ENCODE data around the gene LRRC38.

The LRRC38 gene

DNA sequence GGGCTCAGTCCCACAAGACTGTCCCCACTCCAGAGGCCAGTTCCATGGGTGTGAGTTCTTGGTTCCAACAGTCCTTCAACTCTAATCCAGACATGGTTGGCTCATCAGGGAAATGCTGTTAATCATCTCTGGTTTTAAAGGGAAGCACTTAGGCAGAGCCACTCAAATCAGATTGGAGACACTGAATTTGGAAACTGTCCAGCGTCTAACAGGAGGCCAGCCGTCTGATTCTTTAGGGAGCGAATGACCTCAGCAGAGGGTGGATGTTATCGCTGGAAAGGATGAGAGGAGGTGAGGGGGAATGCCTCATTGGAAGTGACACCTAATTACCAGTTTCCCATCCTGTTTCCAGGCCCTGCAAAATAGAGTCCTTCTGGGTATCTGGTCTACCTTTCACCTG is 22.8 kb upstream of the LRRC38 start:
- Histone ChIP-seq H3K4me3 (ENCODE audit: low read depth, low read length, poor library complexity, severe bottlenecking) (no peak overlapping the region), H3K4me2 (ENCODE audit: low read length) (no peak overlapping the region), H3F3A (ENCODE audit: insufficient read depth, low read length) (no peaks in the 10 kb centered on the region), H3K36me3 (ENCODE audit: insufficient read depth, low read length) (no peaks in the 10 kb centered on the region), H3K27me3 (ENCODE audit: insufficient read depth, low read length) (no peaks in the 10 kb centered on the region), H3K4me1 (ENCODE audit: insufficient read depth, low read length, severe bottlenecking) (no peaks in the 10 kb centered on the region), H3K79me2 (ENCODE audit: insufficient read depth, low read length) (no peaks in the 10 kb centered on the region), H3K27ac (ENCODE audit: low read depth, low read length, poor library complexity, severe bottlenecking) (no peak overlapping the region), H4K20me1 (ENCODE audit: insufficient read depth, low read length) (no peaks in the 10 kb centered on the region), H3K9me2 (ENCODE audit: low read depth, low read length) (no peaks in the 10 kb centered on the region), H3K9me3 (ENCODE audit: low read length) (no peaks in the 10 kb centered on the region), H3K9ac (ENCODE audit: low read length) (no peak overlapping the region), H2AFZ (ENCODE audit: low read length) (no peak overlapping the region)
- no peak for TF ChIP-seq EZH2 (IDR thresholded peaks at IDR 0.05; ENCODE audit: borderline replicate concordance, low read length)
- TF ChIP-seq, protein P1, sequence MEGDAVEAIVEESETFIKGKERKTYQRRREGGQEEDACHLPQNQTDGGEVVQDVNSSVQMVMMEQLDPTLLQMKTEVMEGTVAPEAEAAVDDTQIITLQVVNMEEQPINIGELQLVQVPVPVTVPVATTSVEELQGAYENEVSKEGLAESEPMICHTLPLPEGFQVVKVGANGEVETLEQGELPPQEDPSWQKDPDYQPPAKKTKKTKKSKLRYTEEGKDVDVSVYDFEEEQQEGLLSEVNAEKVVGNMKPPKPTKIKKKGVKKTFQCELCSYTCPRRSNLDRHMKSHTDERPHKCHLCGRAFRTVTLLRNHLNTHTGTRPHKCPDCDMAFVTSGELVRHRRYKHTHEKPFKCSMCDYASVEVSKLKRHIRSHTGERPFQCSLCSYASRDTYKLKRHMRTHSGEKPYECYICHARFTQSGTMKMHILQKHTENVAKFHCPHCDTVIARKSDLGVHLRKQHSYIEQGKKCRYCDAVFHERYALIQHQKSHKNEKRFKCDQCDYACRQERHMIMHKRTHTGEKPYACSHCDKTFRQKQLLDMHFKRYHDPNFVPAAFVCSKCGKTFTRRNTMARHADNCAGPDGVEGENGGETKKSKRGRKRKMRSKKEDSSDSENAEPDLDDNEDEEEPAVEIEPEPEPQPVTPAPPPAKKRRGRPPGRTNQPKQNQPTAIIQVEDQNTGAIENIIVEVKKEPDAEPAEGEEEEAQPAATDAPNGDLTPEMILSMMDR (IDR thresholded peaks at IDR 0.05; ENCODE audit: low read length), result no peak

DNA sequence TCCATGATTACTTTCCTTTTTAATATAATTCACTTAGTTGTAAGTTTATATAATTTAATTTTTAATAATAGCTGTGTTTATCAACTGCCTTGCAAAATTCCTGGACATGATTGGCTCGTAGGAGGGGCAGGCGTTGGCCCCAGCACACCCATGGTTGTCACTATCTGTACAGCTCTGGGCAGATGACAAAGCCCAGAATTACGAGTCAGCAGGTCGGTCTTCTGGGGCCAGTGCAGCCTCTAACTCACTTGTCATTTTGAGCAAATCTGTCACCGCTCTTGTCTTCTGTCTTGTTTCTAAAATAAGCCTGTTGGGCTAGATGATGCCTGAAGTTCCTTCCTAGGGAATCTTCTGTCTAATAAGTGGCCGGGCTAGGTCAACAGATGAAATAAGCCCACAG is 21.4 kb upstream of the LRRC38 start:
- no peak for TF ChIP-seq EZH2 (IDR thresholded peaks at IDR 0.05; ENCODE audit: borderline replicate concordance, low read length)
- TF ChIP-seq, protein P1 (IDR thresholded peaks at IDR 0.05; ENCODE audit: low read length), result no peak
- Histone ChIP-seq H3K4me2 (ENCODE audit: low read length) (no peak overlapping the region), H3K27ac (ENCODE audit: low read depth, low read length, poor library complexity, severe bottlenecking) (no peak overlapping the region), H3K9me2 (ENCODE audit: low read depth, low read length) (no peaks in the 10 kb centered on the region), H3K9ac (ENCODE audit: low read length) (no peak overlapping the region), H3K9me3 (ENCODE audit: low read length) (no peaks in the 10 kb centered on the region), H3K4me3 (ENCODE audit: low read depth, low read length, poor library complexity, severe bottlenecking) (no peak overlapping the region), H4K20me1 (ENCODE audit: insufficient read depth, low read length) (no peaks in the 10 kb centered on the region), H3F3A (ENCODE audit: insufficient read depth, low read length) (no peaks in the 10 kb centered on the region), H2AFZ (ENCODE audit: low read length) (no peak overlapping the region), H3K36me3 (ENCODE audit: insufficient read depth, low read length) (no peaks in the 10 kb centered on the region), H3K27me3 (ENCODE audit: insufficient read depth, low read length) (no peaks in the 10 kb centered on the region), H3K79me2 (ENCODE audit: insufficient read depth, low read length) (no peaks in the 10 kb centered on the region), H3K4me1 (ENCODE audit: insufficient read depth, low read length, severe bottlenecking) (no peaks in the 10 kb centered on the region)

GRCh38 chr1:13528320-13528719 is 14.5 kb upstream of the LRRC38 start:
- no peak overlapping the region for H3K27ac ChIP-seq (ENCODE audit: low read depth, low read length, poor library complexity, severe bottlenecking)
- no peak overlapping the region for H2AFZ ChIP-seq (ENCODE audit: low read length)
- no peak overlapping the region for H3K4me2 ChIP-seq (ENCODE audit: low read length)
- H4K20me1 ChIP-seq (ENCODE audit: insufficient read depth, low read length), result no peaks in the 10 kb centered on the region
- H3K4me1 ChIP-seq (ENCODE audit: insufficient read depth, low read length, severe bottlenecking), result peaks cover 7% of the 10 kb centered on the region
- no peak overlapping the region for H3K4me3 ChIP-seq (ENCODE audit: low read depth, low read length, poor library complexity, severe bottlenecking)
- no peak overlapping the region for H3K9ac ChIP-seq (ENCODE audit: low read length)
- H3K79me2 ChIP-seq (ENCODE audit: insufficient read depth, low read length), result no peaks in the 10 kb centered on the region
- no peaks in the 10 kb centered on the region for H3K27me3 ChIP-seq (ENCODE audit: insufficient read depth, low read length)
- no peaks in the 10 kb centered on the region for H3K9me3 ChIP-seq (ENCODE audit: low read length)
- no peaks in the 10 kb centered on the region for H3K36me3 ChIP-seq (ENCODE audit: insufficient read depth, low read length)
- no peaks in the 10 kb centered on the region for H3K9me2 ChIP-seq (ENCODE audit: low read depth, low read length)
- no peaks in the 10 kb centered on the region for H3F3A ChIP-seq (ENCODE audit: insufficient read depth, low read length)
- TF ChIP-seq, protein P1 (IDR thresholded peaks at IDR 0.05; ENCODE audit: low read length), result no peak
- TF ChIP-seq EZH2 (IDR thresholded peaks at IDR 0.05; ENCODE audit: borderline replicate concordance, low read length), result no peak

Measured in OCI-LY1 (cell line).